22Rv1 (cell line): ENCODE measurements around the gene NAA20.

Experiments used
- H3K27ac ChIP-seq: fragments of 450-650 bp; 2 replicates; pipeline ENCODE4 v1.5.1; 2017
- ZFX ChIP-seq: fragments of 450-650 bp; IDR thresholded peaks from 2 replicates; pipeline ENCODE4 v1.6.1; 2017; ENCODE audit warnings: antibody characterized with exemption, borderline replicate concordance
- TF ChIP-seq, protein P1 (sequence below): fragments of 450-650 bp; IDR thresholded peaks from 2 replicates; pipeline ENCODE4 v1.5.1; 2017; ENCODE audit warnings: mild to moderate bottlenecking

Gene NAA20

DNA sequence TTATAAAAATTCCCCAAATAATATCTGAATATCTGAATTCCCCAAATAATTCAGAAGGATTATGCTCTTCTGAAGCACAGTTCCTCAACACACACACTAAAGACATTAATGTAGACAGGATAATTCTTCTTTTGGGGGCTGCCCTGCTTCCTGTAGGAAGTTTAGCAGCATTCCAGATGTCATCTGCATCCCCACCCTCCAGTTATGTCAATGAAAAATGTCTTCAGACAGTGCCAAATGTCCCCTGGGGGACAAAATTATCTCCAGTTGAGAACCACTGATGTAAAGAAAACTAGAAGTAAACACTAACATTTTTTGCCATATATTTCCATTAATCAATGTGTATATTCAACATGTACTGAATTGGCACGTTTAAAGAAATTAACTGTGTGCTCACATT is 25.9 kb upstream of the NAA20 start:
- no peak overlapping the region for H3K27ac ChIP-seq
- TF ChIP-seq, protein P1, sequence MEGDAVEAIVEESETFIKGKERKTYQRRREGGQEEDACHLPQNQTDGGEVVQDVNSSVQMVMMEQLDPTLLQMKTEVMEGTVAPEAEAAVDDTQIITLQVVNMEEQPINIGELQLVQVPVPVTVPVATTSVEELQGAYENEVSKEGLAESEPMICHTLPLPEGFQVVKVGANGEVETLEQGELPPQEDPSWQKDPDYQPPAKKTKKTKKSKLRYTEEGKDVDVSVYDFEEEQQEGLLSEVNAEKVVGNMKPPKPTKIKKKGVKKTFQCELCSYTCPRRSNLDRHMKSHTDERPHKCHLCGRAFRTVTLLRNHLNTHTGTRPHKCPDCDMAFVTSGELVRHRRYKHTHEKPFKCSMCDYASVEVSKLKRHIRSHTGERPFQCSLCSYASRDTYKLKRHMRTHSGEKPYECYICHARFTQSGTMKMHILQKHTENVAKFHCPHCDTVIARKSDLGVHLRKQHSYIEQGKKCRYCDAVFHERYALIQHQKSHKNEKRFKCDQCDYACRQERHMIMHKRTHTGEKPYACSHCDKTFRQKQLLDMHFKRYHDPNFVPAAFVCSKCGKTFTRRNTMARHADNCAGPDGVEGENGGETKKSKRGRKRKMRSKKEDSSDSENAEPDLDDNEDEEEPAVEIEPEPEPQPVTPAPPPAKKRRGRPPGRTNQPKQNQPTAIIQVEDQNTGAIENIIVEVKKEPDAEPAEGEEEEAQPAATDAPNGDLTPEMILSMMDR, result no peak
- TF ChIP-seq ZFX, result no peak

DNA sequence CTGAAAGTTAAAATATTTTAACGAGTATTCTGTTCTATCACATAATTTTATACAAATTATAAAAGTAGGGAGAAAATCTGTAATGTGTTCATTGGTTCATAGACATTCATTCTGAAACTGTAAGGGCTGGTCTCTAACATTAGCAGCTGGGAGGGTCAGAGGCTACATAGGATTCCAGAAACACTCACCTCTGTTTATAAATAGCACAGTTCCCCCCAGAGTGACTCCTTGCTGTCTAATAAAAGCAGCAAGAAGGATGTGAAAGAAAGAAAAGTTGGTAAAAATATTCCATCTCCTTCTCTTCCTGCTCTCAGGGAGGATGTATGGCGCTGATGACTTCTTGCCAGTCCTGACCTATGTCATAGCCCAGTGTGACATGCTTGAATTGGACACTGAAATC is 25.3 kb upstream of the NAA20 start:
- TF ChIP-seq, protein P1, result no peak
- no peak for TF ChIP-seq ZFX
- H3K27ac ChIP-seq, result no peak overlapping the region

DNA sequence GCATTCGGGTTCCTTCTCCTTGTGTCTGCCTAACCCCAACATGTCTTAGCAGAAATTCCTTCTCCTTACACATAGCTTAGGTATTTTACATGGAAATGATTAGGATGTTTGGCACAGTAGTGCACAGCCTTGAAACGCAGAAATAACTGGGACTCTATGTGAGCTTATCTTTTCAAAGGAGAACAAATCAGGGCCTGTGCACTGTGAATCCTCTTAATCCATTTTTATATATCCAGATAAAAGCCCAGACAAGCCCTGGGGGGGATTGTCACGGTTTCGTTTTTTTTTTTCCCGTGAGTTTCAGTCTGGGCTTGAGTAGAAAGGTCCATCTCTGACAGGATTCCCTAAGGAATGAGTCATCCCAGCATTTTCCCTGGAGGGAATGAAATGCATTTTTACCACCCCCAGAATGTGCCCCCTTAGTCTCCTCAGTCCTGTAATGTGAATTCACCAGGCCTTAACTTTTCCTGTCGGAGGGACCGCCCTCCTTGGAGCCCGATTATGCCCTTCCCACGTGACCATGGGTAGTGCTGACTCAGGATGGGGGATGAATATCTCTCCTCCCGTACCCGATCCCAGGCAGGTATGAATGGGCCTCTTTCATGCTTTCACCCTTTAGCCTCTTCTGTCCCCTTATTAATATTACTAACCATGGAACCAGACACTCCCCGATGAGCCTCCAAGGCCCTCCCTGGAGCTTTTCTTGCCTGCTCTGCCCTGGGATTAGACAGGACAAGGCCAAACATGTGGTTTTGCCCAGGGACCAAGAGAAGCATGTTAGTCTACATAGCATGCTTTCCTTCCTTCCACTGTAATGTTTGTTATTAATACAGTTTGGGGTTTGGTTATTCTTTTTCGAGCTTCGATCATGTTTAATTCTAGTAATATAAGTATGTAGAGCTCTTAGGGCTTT is 23.9 kb upstream of the NAA20 start:
- no peak overlapping the region for H3K27ac ChIP-seq
- no peak for TF ChIP-seq ZFX
- TF ChIP-seq, protein P1, result no peak

DNA sequence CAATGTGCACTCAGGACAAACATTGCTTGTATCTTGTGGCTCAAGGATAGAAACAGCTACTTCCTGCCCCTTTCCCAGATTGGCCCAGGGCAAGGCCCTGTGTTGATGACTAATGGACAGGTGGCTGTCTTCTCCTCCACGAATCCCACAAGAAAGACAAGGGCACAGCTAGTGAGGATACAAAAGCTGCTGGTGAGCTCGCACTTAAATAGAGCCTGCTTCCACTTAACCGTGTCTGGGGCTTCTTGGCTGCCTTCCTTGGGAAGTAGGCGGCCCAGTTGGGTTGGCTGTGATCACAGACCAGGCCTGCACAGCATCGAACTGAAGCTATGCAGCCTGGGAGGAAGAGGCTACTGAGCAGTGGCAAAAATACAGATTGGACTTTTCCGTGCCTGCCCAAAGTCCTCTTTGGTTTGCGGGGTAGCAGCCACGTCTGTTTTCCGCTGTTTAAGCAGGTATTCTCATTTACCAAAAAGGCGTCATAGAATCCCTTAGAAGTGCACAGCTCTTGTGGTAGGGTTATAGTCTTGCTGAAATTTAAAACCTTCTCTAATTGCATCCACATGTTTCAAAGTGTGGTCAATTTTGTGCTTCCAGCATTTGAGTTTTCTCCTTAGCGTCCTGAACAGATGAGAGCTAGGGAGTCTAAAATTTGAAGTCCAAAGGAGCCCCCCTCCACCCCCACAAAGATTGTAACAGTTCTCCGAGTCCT is 23.0 kb upstream of the NAA20 start:
- no peak for TF ChIP-seq ZFX
- TF ChIP-seq, protein P1, result no peak
- H3K27ac ChIP-seq, result no peak overlapping the region

DNA sequence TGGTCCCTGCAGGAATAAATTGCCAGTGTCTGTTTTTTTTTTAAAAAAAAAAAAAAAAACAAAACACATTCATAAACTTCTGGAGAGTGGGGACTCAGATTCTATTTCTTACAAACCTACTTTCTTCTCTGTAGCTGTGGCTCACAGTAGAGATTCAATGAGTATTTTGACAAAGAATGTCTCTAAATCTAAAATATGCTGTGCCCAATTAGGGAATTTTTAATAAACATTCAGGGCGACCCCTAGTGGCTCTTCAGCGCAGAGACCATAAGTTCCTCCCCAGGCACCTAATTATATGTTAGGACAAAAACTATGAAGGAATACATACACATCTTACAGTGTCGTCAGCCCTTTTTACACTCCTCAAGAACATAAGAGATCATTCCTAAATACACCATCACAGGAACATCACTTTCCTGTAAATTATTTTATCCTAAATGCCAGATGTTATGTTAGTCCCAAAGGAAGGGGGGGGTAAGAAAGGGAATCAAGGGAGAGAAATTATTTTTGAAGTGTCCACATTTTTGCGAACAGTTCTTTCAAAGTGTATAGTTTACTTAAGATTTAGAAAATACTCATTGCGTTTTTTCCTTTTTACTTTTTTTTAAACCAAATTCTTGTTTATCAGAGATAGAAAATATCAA is 21.8 kb upstream of the NAA20 start:
- no peak for TF ChIP-seq ZFX
- TF ChIP-seq, protein P1, result peak; percentile 84
- no peak overlapping the region for H3K27ac ChIP-seq

DNA sequence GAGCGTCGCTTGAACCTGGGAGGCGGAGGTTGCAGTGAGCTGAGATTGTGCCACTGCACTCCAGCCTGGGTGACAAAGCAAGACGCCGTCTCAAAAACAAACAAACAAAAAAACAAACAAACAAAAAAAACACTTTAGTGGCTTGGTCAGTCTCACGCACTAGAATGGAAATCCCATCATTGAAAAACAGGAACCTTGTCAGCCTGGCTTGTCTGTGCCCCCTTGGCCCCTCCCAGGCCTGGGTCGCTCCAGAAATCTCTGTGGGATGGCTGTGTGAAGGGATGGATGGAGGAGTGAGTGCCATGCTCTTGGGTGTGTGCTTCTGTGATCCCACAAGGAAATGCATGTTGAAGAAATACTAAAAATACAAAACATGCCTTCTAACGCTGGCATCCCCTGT is 20.9 kb upstream of the NAA20 start:
- no peak overlapping the region for H3K27ac ChIP-seq
- TF ChIP-seq, protein P1, result no peak
- TF ChIP-seq ZFX, result no peak
